Uterus (tissue), 2 donors: ENCODE data around the gene KRT86.

Experiments used
- POLR2A ChIP-seq, 2 donors: fragments of 450-650 bp; IDR thresholded peaks; one replicate each; pipeline ENCODE4 v1.6.1; 2016; ENCODE audit warnings: antibody characterized with exemption in 2 of 2, mild to moderate bottlenecking in 1 of 2, moderate library complexity in 1 of 2
- TF ChIP-seq, protein P1 (sequence below), 4 experiments: fragments of 200-600 bp in 2 of 4; fragments of 450-650 bp in 2 of 4; sonication (generic) in 2 of 4; IDR thresholded peaks; one replicate each; pipeline ENCODE4 v1.5.1; 2016 to 2019; ENCODE audit warnings: antibody characterized with exemption in 4 of 4, mild to moderate bottlenecking in 2 of 4, moderate library complexity in 1 of 4

DNA sequence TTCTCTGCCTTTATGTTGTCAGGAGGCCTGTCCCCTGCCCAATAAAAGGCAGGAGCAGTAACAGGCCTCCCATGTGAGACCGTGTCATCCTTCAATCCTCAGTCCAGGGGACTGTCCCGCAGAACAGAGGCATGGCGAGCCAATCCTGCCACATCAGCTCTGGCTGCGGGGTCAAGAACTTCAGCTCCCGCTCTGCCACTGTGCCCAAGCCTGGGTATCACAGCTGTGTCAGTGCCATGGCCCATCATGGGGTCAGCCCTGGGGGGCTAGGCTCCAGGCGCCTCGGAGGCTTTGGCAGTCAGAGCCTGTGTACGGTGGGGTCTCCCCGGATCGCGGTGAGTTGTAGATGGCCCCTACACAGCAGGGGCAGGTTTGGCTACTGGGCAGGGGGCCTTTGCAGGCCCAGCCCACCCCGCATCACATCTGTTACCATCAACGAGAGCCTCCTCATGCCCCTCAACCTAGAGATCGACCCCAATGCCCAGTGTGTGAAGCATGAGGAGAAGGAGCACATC, 66.7 kb downstream of the KRT86 start:
- TF ChIP-seq, protein P1, sequence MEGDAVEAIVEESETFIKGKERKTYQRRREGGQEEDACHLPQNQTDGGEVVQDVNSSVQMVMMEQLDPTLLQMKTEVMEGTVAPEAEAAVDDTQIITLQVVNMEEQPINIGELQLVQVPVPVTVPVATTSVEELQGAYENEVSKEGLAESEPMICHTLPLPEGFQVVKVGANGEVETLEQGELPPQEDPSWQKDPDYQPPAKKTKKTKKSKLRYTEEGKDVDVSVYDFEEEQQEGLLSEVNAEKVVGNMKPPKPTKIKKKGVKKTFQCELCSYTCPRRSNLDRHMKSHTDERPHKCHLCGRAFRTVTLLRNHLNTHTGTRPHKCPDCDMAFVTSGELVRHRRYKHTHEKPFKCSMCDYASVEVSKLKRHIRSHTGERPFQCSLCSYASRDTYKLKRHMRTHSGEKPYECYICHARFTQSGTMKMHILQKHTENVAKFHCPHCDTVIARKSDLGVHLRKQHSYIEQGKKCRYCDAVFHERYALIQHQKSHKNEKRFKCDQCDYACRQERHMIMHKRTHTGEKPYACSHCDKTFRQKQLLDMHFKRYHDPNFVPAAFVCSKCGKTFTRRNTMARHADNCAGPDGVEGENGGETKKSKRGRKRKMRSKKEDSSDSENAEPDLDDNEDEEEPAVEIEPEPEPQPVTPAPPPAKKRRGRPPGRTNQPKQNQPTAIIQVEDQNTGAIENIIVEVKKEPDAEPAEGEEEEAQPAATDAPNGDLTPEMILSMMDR (IDR thresholded peaks at IDR 0.05): no peak
- TF ChIP-seq POLR2A (IDR thresholded peaks at IDR 0.05): no peak
